ENCODE results near the gene THSD4. TPM values are rescaled to one million over a fixed set of nuclear protein-coding genes. Genes with fewer than 3 reads are reported as not detected.

Gene THSD4
- total and polyA plus RNA-seq, 2 of the 8 experiments (the other 6 are each of a cell fraction or from before 2014, with no cell fraction given) = 2.5 to 6.2 TPM

DNA sequence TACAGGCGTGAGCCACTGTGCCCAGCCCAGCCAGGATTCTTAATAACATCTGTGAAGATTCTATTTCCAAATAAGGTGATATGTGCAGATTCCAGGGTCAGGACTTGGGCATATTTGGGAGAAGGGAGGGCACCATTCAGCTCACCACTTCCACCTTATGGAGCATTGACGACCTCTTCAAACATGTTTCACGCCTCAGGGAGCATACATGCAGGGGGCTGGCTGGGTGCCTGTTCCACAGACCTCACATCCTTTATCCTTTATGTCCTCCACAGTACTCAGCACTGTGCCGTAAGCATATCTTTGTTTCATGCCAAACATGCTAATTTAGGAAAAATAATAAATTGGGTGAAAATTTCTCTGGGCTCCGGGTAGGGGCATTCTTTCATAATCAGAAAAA, 229.0 kb downstream of the THSD4 start (continued):
- no peak for TF ChIP-seq EZH2 (IDR thresholded peaks at IDR 0.05; ENCODE audit: low read depth, low read length, severe bottlenecking)
- TF ChIP-seq BCL11A (IDR thresholded peaks at IDR 0.05; ENCODE audit: low read depth in 2 of 2, low read length in 2 of 2) = no peak
- TF ChIP-seq TCF12 (IDR thresholded peaks at IDR 0.05; ENCODE audit: low read depth, low read length) = no peak
- TF ChIP-seq ASH2L (IDR thresholded peaks at IDR 0.05; ENCODE audit: low read length) = no peak
- no peak for TF ChIP-seq SP4 (IDR thresholded peaks at IDR 0.05; ENCODE audit: low read length)
- no peak for TF ChIP-seq SIX5 (IDR thresholded peaks at IDR 0.05; ENCODE audit: low read depth, low read length)
- no peak for TF ChIP-seq FOSL1 (IDR thresholded peaks at IDR 0.05; ENCODE audit: insufficient read depth, low read depth, low read length)
- no peak for TF ChIP-seq SRF (IDR thresholded peaks at IDR 0.05; ENCODE audit: low read depth, low read length)
- no peak for TF ChIP-seq KDM5A (IDR thresholded peaks at IDR 0.05; ENCODE audit: low read length)

All from H1 (cell line).